Measurements from ENCODE around the gene ARHGAP19.

DNA sequence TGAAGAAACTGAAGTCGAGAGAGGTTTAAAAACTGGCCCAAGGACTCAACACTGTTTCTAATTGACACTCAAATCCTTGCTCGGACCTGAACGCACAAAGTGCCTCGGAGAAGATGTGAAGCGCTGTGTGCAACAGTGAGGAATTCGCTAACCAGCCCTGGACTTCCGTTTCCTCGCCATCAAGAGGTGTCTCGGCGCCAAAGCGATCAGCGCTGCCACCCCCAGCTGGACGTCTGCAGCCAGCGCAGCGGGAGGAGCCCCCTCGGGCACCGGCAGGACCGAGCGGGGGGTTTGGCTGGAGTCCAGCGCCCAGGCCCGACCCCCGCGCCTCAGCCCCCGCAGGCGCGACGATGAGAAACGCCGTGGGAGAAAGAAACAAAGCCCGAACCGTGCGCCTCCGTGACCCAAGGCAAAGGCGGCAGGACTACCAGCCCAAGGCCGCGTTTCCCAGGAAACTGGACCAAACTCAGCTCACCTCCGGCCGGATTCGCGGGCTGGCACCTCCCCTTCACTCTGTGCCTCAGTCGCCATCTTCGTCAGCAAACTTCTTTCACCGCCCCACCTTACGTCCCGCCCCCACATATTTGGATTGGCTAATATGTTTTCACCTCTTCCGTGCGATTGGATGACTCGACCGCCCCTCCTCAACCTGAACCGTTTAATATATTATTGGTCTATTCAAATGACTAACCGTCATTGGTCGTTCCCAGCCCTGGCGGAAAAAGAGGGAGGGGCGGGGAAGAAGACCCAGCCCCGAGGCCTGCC is at the start of gene ARHGAP19:
- TF ChIP-seq, protein P1, sequence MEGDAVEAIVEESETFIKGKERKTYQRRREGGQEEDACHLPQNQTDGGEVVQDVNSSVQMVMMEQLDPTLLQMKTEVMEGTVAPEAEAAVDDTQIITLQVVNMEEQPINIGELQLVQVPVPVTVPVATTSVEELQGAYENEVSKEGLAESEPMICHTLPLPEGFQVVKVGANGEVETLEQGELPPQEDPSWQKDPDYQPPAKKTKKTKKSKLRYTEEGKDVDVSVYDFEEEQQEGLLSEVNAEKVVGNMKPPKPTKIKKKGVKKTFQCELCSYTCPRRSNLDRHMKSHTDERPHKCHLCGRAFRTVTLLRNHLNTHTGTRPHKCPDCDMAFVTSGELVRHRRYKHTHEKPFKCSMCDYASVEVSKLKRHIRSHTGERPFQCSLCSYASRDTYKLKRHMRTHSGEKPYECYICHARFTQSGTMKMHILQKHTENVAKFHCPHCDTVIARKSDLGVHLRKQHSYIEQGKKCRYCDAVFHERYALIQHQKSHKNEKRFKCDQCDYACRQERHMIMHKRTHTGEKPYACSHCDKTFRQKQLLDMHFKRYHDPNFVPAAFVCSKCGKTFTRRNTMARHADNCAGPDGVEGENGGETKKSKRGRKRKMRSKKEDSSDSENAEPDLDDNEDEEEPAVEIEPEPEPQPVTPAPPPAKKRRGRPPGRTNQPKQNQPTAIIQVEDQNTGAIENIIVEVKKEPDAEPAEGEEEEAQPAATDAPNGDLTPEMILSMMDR (IDR thresholded peaks at IDR 0.05) = peak in 1 of 3 experiments; percentile 12
- TF ChIP-seq POLR2AphosphoS5 (IDR thresholded peaks at IDR 0.05) = peak; percentile 79 to 81

Data from esophagus muscularis mucosa (tissue), 3 donors.